ENCODE data around the gene AKR1B1. TPM values are rescaled to one million over a fixed set of nuclear protein-coding genes. Genes with fewer than 3 reads are reported as not detected.

The AKR1B1 gene
- total and polyA plus RNA-seq, 9 of the 15 experiments (the other 6 are each of a cell fraction or from before 2014, with no cell fraction given), result 2.0 to 10.6 (median 6.2) TPM

GRCh38 chr7:134443396-134444070 is 15.4 kb downstream of the AKR1B1 start:
- Histone ChIP-seq H3K4me2 (ENCODE audit: insufficient read depth, low read length) (no peak overlapping the region), H3K4me3 (no peak overlapping the region), H3K9me1 (ENCODE audit: control insufficient read depth, insufficient read depth, low read length) (no peaks in the 10 kb centered on the region), H3K9me3 (replicated peaks; ENCODE audit: control insufficient read depth, insufficient read depth, low read depth, low read length) (no peaks in the 10 kb centered on the region), H3K36me3 (ENCODE audit: control insufficient read depth, insufficient read depth, low read length) (no peaks in the 10 kb centered on the region), H3K27me3 (ENCODE audit: control insufficient read depth in 2 of 2, insufficient read depth in 2 of 2, low read length in 2 of 2) (peaks cover 19 to 24% of the 10 kb centered on the region in 2 experiments; a peak in 4 of 5 replicates), H3K79me2 (ENCODE audit: control insufficient read depth, insufficient read depth, low read length) (no peaks in the 10 kb centered on the region), H2AFZ (ENCODE audit: low read depth, low read length) (peak overlapping the region; percentile 66), H4K20me1 (replicated peaks; ENCODE audit: control insufficient read depth, insufficient read depth, low read length) (no peaks in the 10 kb centered on the region), H3K4me1 (replicated peaks in 1 of 2; ENCODE audit: control insufficient read depth in 2 of 2, insufficient read depth in 2 of 2, low read length in 2 of 2) (peaks cover 13 to 19% of the 10 kb centered on the region in 2 experiments), H3K27ac (ENCODE audit: extremely low read depth, low read depth, low read length) (no peak overlapping the region), H3K9ac (ENCODE audit: insufficient read depth in 1 of 2, low read depth in 2 of 2, low read length in 2 of 2) (no peak overlapping the region)
- BruUV-seq (replicated peaks), result no TSS peak
- DNase-seq (ENCODE audit: extremely low read depth in 1 of 4, low spot score in 3 of 4), result peak in 1 of 4 experiments; percentile 23
- ChIA-PET POLR2A (interaction anchor here (0.5 to 1.5 kb wide), 4 partner anchors 11 to 202 kb away, joined by 3 to 6 read pairs (median 4); no protein-coding TSS in a partner anchor), CTCF (ENCODE audit: low intra/inter-chr PET ratio) (no interaction called here)
- intact Hi-C loops (cut with micrococcal nuclease) (no loop called here), in situ Hi-C loops (cut with MboI) (loop anchor here (5.0 to 10.0 kb wide), 2 partner anchors 169 to 501 kb away; no protein-coding TSS in a partner anchor)
- peak; percentile 42 for FAIRE-seq
- peak; percentile 41 for ATAC-seq
- 38% methylated on average over 10 of the region's 10 CpGs for WGBS (ENCODE audit: insufficient coverage, low coverage, missing lambda C conversion rate)
- TF ChIP-seq EGR1 (conservative IDR thresholded peaks at IDR 0.05) (0 out of 2 replicates have a peak, but pooled peaks have one; percentile 21), ZNF263 (CRISPR knock-in tag; IDR thresholded peaks at IDR 0.05; ENCODE audit: borderline replicate concordance) (peak; percentile 50), NRF1 (conservative IDR thresholded peaks at IDR 0.05 in 1 of 2, IDR thresholded peaks at IDR 0.05 in 1 of 2) (peak; percentile 45 to 54; a peak in 3 of 4 replicates), PBX2 (CRISPR knock-in tag; IDR thresholded peaks at IDR 0.05; ENCODE audit: low read depth) (no peak), PBX2 (tag; conservative IDR thresholded peaks at IDR 0.05; ENCODE audit: low read depth) (0 out of 2 replicates have a peak, but pooled peaks have one; percentile 7), FOXJ2 (tag; IDR thresholded peaks at IDR 0.05) (0 out of 2 replicates have a peak, but pooled peaks have one; percentile 43), CBFB (CRISPR knock-in tag; IDR thresholded peaks at IDR 0.05) (no peak), RFX1 (IDR thresholded peaks at IDR 0.05) (no peak), PRDM10 (IDR thresholded peaks at IDR 0.05; ENCODE audit: partially characterized antibody) (peak; percentile 37), CEBPG (CRISPR knock-in tag; IDR thresholded peaks at IDR 0.05) (no peak), CEBPG (tag; conservative IDR thresholded peaks at IDR 0.05 in 1 of 2, IDR thresholded peaks at IDR 0.05 in 1 of 2) (peak in 1 of 2 experiments; percentile 44; a peak in 1 of 4 replicates)
